ENCODE data around the gene HOXA13. TPM values are rescaled to one million over a fixed set of nuclear protein-coding genes. Genes with fewer than 3 reads are reported as not detected.
A peak's percentile ranks its signal among the peaks of the same experiment; 100 is the strongest.

The HOXA13 gene
- polyA plus RNA-seq, 1 experiment, result 4.6 TPM

DNA sequence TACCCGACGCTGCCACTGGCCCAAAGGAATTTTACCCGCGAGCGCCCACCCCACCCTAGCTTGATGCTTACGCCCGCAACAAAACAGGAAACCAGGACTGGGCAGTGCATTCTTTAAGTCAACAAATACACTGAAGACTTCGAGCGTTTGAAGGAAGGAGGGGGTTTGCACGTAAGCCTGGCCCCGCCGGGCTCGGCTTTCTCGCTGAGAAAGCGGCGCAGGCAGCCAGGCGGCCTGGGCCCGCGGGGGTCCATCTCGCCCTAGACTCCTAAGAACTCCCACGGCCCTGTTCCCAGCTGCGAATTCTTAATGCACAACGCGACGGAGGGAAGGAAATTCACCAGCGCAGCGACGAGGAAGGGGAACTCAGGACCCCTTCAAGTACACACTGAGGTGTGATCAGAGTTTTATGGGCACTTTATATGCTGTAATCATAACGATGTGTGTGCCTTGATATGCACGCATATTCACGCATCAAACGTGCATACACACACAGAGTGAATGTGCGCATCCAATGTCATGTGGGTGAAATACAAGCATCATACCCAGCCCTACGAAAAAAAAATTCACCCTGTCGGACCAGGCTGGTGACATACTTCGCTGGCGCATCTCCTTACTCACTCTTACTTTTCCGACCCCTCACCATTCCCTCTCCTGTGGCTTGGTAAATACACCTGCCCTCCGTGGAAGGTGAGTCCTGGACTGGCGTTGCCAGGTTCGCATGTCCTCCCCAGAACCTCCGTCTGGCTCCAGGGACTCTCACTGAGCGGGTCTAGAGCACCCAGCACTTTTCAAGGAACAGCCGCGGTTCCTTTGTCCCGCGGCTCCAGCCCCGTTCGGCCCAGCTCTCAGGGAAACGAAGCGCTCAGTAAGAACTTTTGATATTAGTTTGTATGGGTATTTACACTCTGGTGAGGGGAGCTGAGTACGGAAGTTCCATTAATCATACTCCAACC, 5.7 kb upstream of the HOXA13 start:
- POLR2A ChIA-PET, result no interaction called here

GRCh38 chr7:27204851-27205322, 5.0 kb upstream of the HOXA13 start:
- Histone ChIP-seq H3K36me3 (ENCODE audit: control insufficient read depth, insufficient read depth, low read length) (no peaks in the 10 kb centered on the region), H3K27me3 (ENCODE audit: control insufficient read depth, insufficient read depth, low read length) (no peaks in the 10 kb centered on the region), H3K4me3 (ENCODE audit: low read depth, low read length) (peak overlapping the region; percentile 23)
- POLR2A ChIA-PET, result no interaction called here
- CTCF ChIA-PET, result interaction anchor here (1.0 kb wide), 1 partner anchor 537 kb away, joined by 4 read pairs; no protein-coding TSS in a partner anchor
- TF ChIP-seq, protein P1, sequence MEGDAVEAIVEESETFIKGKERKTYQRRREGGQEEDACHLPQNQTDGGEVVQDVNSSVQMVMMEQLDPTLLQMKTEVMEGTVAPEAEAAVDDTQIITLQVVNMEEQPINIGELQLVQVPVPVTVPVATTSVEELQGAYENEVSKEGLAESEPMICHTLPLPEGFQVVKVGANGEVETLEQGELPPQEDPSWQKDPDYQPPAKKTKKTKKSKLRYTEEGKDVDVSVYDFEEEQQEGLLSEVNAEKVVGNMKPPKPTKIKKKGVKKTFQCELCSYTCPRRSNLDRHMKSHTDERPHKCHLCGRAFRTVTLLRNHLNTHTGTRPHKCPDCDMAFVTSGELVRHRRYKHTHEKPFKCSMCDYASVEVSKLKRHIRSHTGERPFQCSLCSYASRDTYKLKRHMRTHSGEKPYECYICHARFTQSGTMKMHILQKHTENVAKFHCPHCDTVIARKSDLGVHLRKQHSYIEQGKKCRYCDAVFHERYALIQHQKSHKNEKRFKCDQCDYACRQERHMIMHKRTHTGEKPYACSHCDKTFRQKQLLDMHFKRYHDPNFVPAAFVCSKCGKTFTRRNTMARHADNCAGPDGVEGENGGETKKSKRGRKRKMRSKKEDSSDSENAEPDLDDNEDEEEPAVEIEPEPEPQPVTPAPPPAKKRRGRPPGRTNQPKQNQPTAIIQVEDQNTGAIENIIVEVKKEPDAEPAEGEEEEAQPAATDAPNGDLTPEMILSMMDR (IDR thresholded peaks at IDR 0.05; ENCODE audit: insufficient read depth, low read depth, low read length), result no peak
- DNase-seq (ENCODE audit: low read depth), result no peak

More for the DNA sequence above, 5.7 kb upstream of the HOXA13 start:
- TF ChIP-seq, protein P1 (IDR thresholded peaks at IDR 0.05; ENCODE audit: insufficient read depth, low read depth, low read length), result no peak
- no peaks in the 10 kb centered on the region for H3K36me3 ChIP-seq (ENCODE audit: control insufficient read depth, insufficient read depth, low read length)
- CTCF ChIA-PET, result interaction anchor here (1.0 kb wide), 1 partner anchor 538 kb away, joined by 4 read pairs; no protein-coding TSS in a partner anchor
- DNase-seq (ENCODE audit: low read depth), result no peak
- no peaks in the 10 kb centered on the region for H3K27me3 ChIP-seq (ENCODE audit: control insufficient read depth, insufficient read depth, low read length)
- H3K4me3 ChIP-seq (ENCODE audit: low read depth, low read length), result peak overlapping the region; percentile 23

DNA sequence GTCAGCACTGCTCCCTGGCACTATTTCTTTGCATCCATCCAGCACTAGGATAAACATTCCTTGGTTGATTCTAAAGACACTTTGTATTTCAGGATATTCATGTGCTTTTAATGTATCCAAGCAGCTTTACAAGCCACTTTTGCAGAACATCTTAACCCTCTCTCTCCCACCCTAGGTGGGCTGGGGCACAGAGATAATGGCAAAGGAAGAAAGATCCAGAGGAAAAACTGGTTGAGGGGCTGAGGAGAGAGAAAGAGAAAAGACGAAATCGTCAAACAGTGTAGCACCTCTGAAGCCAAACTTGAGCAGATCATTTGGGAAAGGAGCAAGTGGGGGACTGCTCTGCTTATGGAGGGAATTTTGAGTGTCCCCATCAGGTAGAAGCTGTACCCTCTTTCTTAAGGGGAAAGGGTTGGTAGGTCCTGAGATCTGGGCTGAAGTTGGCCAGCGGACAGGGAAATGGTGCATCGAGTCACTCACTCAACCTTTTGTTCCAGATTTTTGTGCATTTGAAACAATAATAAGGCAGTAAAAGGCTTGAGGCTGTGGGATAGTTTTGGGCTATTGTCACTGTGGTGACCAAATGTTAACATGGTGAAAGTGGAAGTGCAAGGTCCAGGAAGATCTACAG, 4.2 kb upstream of the HOXA13 start:
- ChIA-PET POLR2A (no interaction called here), CTCF (interaction anchor here (1.0 kb wide), 1 partner anchor 536 kb away, joined by 4 read pairs; no protein-coding TSS in a partner anchor)
- Histone ChIP-seq H3K36me3 (ENCODE audit: control insufficient read depth, insufficient read depth, low read length) (no peaks in the 10 kb centered on the region), H3K4me3 (ENCODE audit: low read depth, low read length) (no peak overlapping the region), H3K27me3 (ENCODE audit: control insufficient read depth, insufficient read depth, low read length) (no peaks in the 10 kb centered on the region)
- TF ChIP-seq, protein P1 (IDR thresholded peaks at IDR 0.05; ENCODE audit: insufficient read depth, low read depth, low read length), result no peak
- no peak for DNase-seq (ENCODE audit: low read depth)

- no peaks in the 10 kb centered on the region for H3K36me3 ChIP-seq (ENCODE audit: control insufficient read depth, insufficient read depth, low read length)
- no peak overlapping the region for H3K4me3 ChIP-seq (ENCODE audit: low read depth, low read length)
- ChIA-PET CTCF (interaction anchor here (1.1 kb wide), 1 partner anchor 8 kb away, joined by 4 read pairs; no protein-coding TSS in a partner anchor), POLR2A (no interaction called here)
- DNase-seq (ENCODE audit: low read depth), result no peak
- TF ChIP-seq, protein P1 (IDR thresholded peaks at IDR 0.05; ENCODE audit: insufficient read depth, low read depth, low read length), result no peak
- no peaks in the 10 kb centered on the region for H3K27me3 ChIP-seq (ENCODE audit: control insufficient read depth, insufficient read depth, low read length)
Observed at GRCh38 chr7:27203365-27203953, 3.6 kb upstream of the HOXA13 start.

- no peak for DNase-seq (ENCODE audit: low read depth)
- H3K27me3 ChIP-seq (ENCODE audit: control insufficient read depth, insufficient read depth, low read length), result no peaks in the 10 kb centered on the region
- ChIA-PET POLR2A (no interaction called here), CTCF (interaction anchor here (1.1 kb wide), 1 partner anchor 9 kb away, joined by 4 read pairs; no protein-coding TSS in a partner anchor)
- TF ChIP-seq, protein P1 (IDR thresholded peaks at IDR 0.05; ENCODE audit: insufficient read depth, low read depth, low read length), result no peak
- no peak overlapping the region for H3K4me3 ChIP-seq (ENCODE audit: low read depth, low read length)
- H3K36me3 ChIP-seq (ENCODE audit: control insufficient read depth, insufficient read depth, low read length), result no peaks in the 10 kb centered on the region
Observed at GRCh38 chr7:27202862-27203134, 2.9 kb upstream of the HOXA13 start.

Measured in BJ (cell line).